Lower leg skin (tissue), 3 donors: ENCODE results near the gene DLGAP4.

Experiments
- CTCF ChIP-seq, 3 donors: fragments of 450-650 bp; IDR thresholded peaks; one replicate each; pipeline ENCODE4 v1.5.1; 2016; ENCODE audit warnings: antibody characterized with exemption in 3 of 3, mild to moderate bottlenecking in 3 of 3, moderate library complexity in 2 of 3
- POLR2A ChIP-seq, 2 donors: fragments of 450-650 bp; IDR thresholded peaks; one replicate each; pipeline ENCODE4 v1.6.1; 2016 to 2017; ENCODE audit warnings: antibody characterized with exemption in 2 of 2, mild to moderate bottlenecking in 1 of 2, moderate library complexity in 1 of 2

- TF ChIP-seq CTCF (IDR thresholded peaks at IDR 0.05) (no peak), POLR2A (IDR thresholded peaks at IDR 0.05) (no peak)
Observed at GRCh38 chr20:36555248-36555647, 249.1 kb downstream of the DLGAP4 start.
